HG03196 (cell line): ENCODE data around the gene TDO2.
"Not testable (repeated sequence)": the region's sequence is repeated elsewhere in the genome, so short reads cannot be mapped to it uniquely, and the experiment has no call there.

Source experiments
- ATAC-seq: cut with Tn5 transposase; IDR thresholded peaks from one replicate; pipeline ENCODE4 v1.9.1; 2021; ENCODE audit not compliant: unreplicated experiment

Gene TDO2

GRCh38 chr4:155906554-155907247 is 3.2 kb downstream of the TDO2 start:
- ATAC-seq, result no peak

- ATAC-seq, result no peak
Observed at GRCh38 chr4:155907556-155907955, 4.1 kb downstream of the TDO2 start.

DNA sequence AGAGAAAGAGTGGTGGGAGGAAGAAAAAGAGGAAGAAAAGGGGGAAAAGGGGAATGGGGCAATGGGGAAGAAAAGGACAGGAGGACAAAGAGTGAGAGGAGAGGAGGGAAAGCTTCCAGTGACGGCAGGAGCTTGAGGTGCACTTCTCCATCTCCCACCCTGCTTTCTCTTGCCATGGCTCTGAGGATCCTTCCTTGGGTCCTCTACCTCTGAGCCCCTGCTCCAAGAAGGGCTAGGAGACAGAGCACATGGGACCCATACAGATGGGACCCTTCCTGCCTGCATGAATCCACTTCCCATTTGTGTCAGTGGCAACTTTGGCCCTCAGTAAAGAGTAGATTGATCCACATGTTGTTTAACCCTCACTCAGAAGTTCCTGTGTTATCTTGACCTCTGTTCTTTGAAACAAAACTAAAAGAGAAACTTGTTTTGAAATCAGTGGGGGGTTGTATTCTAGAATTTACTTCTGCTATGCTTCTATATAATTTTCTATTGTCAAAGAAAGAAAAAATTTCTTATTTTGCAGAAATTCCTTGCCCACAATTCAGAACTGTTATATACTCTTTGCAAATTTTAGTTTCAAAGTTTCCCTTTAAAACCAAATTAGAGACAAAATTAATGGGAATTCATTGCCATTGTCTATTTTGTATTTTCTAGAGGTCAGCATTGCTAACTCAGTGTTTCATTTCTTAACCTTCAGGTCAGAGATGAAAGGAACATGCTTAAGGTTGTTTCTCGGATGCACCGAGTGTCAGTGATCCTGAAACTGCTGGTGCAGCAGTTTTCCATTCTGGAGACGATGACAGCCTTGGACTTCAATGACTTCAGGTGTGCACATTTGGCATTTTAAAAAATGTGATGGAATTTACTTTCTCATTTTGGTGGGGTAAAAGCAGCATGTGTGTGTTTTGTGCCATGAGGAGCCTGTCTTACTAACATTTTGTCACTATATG is 5.0 kb downstream of the TDO2 start:
- ATAC-seq, result no peak

GRCh38 chr4:155909615-155910226 is 6.2 kb downstream of the TDO2 start:
- no peak for ATAC-seq

- no peak for ATAC-seq
Observed at GRCh38 chr4:155911905-155912304, 8.4 kb downstream of the TDO2 start.

DNA sequence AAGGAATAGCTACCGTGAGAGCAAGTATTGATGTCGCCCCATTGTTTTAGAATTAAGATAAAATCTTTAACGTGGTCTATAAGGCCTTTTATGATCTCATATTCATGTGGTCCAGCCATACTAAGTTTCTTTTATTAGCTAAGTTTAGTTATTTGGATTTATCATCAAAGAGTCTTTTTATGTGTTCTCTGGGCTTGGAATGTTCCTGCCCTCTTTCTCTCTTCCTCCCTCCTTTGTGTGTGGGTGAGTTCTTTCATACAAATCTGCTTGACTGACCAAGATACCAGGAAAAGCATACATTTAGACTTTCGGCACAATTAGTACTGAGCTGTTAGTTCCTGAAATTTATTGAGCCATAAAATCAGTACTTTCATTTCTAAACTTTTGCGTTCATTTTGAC is 11.3 kb downstream of the TDO2 start:
- ATAC-seq, result no peak

DNA sequence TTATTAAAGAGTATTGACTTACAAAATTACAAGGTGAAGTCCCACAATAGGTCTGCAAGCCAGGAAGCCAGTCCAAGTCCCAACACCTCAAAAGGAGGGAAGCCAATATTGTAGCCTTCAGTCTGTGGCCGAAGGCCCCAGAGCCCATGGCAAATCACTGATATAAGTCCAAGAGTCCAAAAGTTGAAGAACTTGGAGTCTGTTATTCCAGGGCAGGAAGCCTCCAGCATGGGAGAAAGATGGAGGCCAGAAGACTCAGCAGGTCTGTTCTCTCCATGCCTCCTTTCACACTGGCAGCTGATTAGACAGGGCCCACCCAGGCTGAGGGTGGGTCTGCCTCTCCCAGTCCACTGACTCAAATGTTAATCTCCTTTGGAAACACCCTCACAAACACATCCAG is 18.1 kb downstream of the TDO2 start:
- no peak for ATAC-seq

DNA sequence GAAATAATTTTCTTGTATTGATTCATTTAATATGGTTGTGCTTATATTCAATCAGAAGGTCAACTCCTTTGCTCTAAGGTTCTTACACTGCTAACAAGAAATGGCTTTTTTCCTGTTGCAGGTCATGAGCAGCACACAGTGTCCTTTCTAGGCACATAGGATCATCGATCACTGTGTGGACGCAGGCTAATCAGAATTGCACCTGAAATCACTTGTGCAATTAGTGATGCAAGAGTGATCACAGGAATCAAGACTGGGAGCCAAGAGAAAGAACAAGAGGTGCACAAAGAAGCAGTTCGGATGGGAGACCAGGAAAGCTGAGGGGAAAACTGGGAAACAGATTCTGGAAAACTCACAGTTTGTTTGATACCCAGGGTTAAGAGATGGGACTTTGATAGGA is 21.1 kb downstream of the TDO2 start:
- ATAC-seq, result no peak

- no peak for ATAC-seq
Observed at GRCh38 chr4:155929833-155930232, 26.3 kb downstream of the TDO2 start.

GRCh38 chr4:155930330-155930729 is 26.8 kb downstream of the TDO2 start:
- ATAC-seq, result no peak

- no peak for ATAC-seq
Observed at GRCh38 chr4:155931634-155932033, 28.1 kb downstream of the TDO2 start.

DNA sequence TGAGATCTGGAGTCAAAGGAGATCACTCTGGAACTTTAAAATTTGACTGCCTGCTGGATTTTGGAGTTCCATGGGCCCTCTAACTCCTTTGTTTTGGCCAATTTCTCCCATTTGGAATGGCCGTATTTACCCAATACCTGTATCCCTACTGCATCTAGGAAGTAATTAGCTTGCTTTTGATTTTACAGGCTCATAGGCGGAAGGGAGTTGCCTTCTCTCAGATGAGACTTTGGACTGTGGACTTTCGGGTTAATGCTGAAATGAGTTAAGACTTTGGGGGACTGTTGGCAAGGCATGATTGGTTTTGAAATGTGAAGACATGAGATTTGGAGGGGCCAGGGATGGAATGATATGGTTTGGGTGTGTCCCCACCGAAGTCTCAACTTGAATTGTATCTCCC is 31.1 kb downstream of the TDO2 start:
- not testable (repeated sequence) for ATAC-seq

GRCh38 chr4:155935389-155935986 is 32.0 kb downstream of the TDO2 start:
- ATAC-seq, result no peak

- ATAC-seq, result no peak
Observed at GRCh38 chr4:155941085-155941790, 37.7 kb downstream of the TDO2 start.

DNA sequence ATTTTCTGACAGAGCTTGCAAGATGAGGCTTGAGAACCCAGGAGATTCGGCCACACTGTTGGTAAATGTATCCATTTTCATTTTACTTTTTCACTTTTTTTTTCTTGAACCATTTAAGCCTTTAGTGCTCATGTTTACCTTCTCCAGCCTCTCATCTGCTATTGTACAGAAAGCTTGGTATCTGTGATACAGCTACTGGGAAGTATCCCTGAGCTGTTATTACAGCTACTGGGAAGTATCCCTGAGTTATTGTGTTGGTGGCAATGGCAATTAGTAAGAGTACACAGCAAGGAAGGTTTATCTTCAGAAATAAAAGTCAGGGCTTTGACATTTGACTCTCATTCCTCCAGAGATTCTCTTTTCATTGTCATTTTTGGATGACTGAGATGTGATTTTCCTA is 38.3 kb downstream of the TDO2 start:
- no peak for ATAC-seq

GRCh38 chr4:155943605-155944291 is 40.3 kb downstream of the TDO2 start:
- ATAC-seq, result no peak

- no peak for ATAC-seq
Observed at GRCh38 chr4:155944516-155944915, 41.0 kb downstream of the TDO2 start.

DNA sequence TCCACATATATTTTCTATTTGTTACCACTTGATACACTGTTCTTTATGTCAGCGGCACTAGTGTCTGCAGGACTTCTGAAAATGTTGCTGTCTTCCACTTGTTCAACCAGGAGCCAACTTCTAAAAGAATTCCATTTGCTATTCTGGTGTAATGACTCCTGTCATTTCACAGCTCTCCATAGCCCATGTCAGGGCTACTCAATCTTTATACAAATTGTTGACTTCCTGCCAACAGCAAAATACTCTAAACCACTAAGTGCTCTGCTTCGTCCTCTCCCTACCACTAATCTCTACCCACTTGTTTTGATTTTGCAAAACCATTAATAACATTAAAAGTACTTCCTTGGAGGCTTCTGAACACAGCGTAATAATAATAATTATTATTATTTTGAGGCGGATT is 43.0 kb downstream of the TDO2 start:
- ATAC-seq, result no peak

GRCh38 chr4:155948541-155948940 is 45.0 kb downstream of the TDO2 start:
- no peak for ATAC-seq

DNA sequence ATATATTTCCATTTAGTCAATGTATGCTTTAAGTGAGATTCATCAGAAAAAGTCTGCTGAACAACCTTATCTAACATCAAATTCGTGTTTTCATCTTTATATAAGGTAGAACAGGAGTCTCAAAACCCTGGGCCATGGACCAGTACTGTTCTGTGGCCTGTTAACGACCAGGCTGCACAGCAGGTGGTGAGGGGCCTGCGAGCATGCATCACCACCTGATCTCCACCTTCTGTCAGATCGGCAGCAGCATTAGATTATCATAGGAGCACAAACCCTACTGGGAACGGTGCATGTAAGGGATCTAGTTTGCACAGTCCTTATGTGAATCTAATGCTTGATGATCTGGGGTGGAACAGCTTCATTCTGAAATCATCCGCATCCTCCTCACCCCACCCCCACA is 47.0 kb downstream of the TDO2 start:
- ATAC-seq, result no peak
